Transverse colon (tissue), 4 donors: Measurements from ENCODE around the gene BRME1. TPM values are rescaled to one million over a fixed set of nuclear protein-coding genes. Genes with fewer than 3 reads are reported as not detected.

Experiments used
- DNase-seq: peaks from one replicate; pipeline ENCODE4 v3.0.0-alpha.2; 2019
- H3K27ac ChIP-seq, 4 donors: fragments of 200-600 bp; sonication (generic); 2 replicates each; pipeline ENCODE4 v1.5.1; 2016 to 2018; ENCODE audit warnings: inconsistent platforms in 4 of 4
- H3K27me3 ChIP-seq: fragments of 200-600 bp; sonication (generic); 2 replicates; pipeline ENCODE4 v1.5.1; 2017; ENCODE audit warnings: inconsistent platforms
- H3K36me3 ChIP-seq, 4 donors: fragments of 200-600 bp; sonication (generic); 2 replicates each; pipeline ENCODE4 v1.5.1; 2017 to 2019; ENCODE audit warnings: inconsistent platforms in 4 of 4
- H3K4me1 ChIP-seq, 4 donors: fragments of 200-600 bp; sonication (generic); 2 replicates each; pipeline ENCODE4 v1.5.1; 2017 to 2020; ENCODE audit warnings: inconsistent platforms in 4 of 4
- H3K4me3 ChIP-seq, 4 donors: fragments of 200-600 bp; sonication (generic); 1 replicate in 1 of 4; 2 replicates in 3 of 4; pipeline versions ENCODE4 v1.5.1 to v1.6.1; 2017 to 2019; ENCODE audit warnings: inconsistent platforms in 4 of 4
- H3K9me3 ChIP-seq, 2 donors: fragments of 200-600 bp; sonication (generic); 2 replicates each; pipeline ENCODE4 v1.5.1; 2017 to 2019; ENCODE audit warnings: inconsistent platforms in 2 of 2
- CTCF ChIP-seq, 5 experiments: fragments of 200-600 bp in 3 of 5; fragments of 450-650 bp in 2 of 5; sonication (generic) in 3 of 5; IDR thresholded peaks; 1 replicate in 2 of 5; 2 replicates in 3 of 5; pipeline ENCODE4 v1.5.1; 2016 to 2017; ENCODE audit warnings: antibody characterized with exemption in 5 of 5, inconsistent platforms in 3 of 5, mild to moderate bottlenecking in 2 of 5, moderate library complexity in 1 of 5
- EP300 ChIP-seq: sonication (generic); formaldehyde crosslinking; IDR thresholded peaks from one replicate; pipeline ENCODE4 v1.6.1; 2017; ENCODE audit warnings: antibody characterized with exemption, low read depth
- POLR2A ChIP-seq: fragments of 450-650 bp; IDR thresholded peaks from one replicate; pipeline ENCODE4 v1.6.1; 2016; ENCODE audit warnings: antibody characterized with exemption, mild to moderate bottlenecking, moderate library complexity
- POLR2AphosphoS5 ChIP-seq, 3 donors: sonication (generic); formaldehyde crosslinking; IDR thresholded peaks; one replicate each; pipeline ENCODE4 v1.6.1; 2016; ENCODE audit warnings: antibody characterized with exemption in 3 of 3
- WGBS, 2 donors: methylation state at CpG; one replicate each; pipeline ENCODE4 v1.1.5; 2018; ENCODE audit warnings: low coverage in 1 of 2; 5-methylcytosine and 5-hydroxymethylcytosine counted together
- in situ Hi-C, 4 donors: fragments of 200-750 bp; cut with MboI; loops; one replicate each; pipeline versions ENCODE4 v1.15.0 to v1.15.1; 2017; ENCODE audit warnings: low sequenced_read_pairs in 3 of 4, low pct_ligation_motif_present in 1 of 4, low pct_unique_long_range_greater_than_20kb in 1 of 4
- intact Hi-C: fragments of 100-400 bp; cut with DNase I; formaldehyde crosslinking; loops from one replicate; pipeline ENCODE4 v1.15.1; 2023; ENCODE audit warnings: low total_unique reads
- total RNA-seq, 4 donors: library from RNA; depleted of rRNA; stranded (reverse); fragments of >200 nt; gene quantifications; one replicate each; pipeline ENCODE4 v1.1.0, GENCODE V29; 2016

BRME1 gene
- total RNA-seq, 4 donors from 2014 or later = 5.2 to 102 (median 6.7) TPM

DNA sequence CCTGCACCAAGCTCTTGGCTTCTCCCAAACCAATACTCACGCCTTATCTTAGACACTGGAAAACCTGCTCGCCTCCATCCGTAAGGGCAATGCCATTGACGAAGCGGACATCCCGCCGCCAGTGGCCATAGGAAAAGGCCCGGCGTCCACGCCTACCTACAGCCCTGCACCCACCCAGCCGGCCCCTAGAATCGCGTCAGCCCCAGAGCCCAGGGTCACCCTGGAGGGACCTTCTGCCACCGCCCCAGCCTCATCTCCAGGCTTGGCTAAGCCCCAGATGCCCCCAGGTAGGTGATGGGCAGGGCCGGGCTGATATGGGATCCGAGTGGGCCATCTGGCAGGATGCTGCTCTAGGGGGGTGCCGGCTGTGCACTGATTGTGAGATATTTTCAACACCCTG is 7.4 kb upstream of the BRME1 start:
- 92% methylated on average over 17 of the region's 17 CpGs; no CpG with 5 or more reads in 1 of the 2 donors for WGBS, 2 donors
- peaks cover 0 to 33% (median 16%) of the 10 kb centered on the region in 4 donors for H3K4me1 ChIP-seq
- no peak for DNase-seq
- in situ Hi-C loops (no loop called here), intact Hi-C loops (no loop called here)
- H3K27me3 ChIP-seq = no peaks in the 10 kb centered on the region
- no peak overlapping the region for H3K4me3 ChIP-seq
- H3K27ac ChIP-seq = no peak overlapping the region
- peaks cover 0 to 50% (median 24%) of the 10 kb centered on the region in 4 donors for H3K36me3 ChIP-seq
- TF ChIP-seq POLR2A (no peak), POLR2AphosphoS5 (IDR thresholded peaks at IDR 0.05) (no peak), CTCF (IDR thresholded peaks at IDR 0.05) (no peak), EP300 (no peak)
- H3K9me3 ChIP-seq = no peaks in the 10 kb centered on the region

DNA sequence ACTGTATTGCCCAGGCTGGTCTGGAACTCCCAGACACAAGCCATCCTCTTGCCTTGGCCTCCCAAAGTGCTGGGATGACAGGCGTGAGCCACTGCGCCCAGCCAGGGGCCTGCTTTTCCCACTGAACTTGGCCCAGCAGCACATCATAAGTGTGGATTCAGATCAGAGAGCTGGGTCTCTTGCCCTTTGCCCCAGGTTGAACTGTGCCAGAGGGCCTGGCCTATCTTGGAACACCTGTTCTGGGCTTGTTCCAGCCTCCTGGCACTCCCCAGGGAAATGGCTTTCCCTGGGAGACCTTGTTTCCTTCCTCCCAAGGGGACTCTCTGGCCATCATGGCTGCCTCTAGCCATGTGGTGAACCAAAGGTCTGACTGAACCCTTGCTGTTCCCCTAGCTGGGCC is 3.5 kb upstream of the BRME1 start:
- peak; percentile 76 for DNase-seq
- Histone ChIP-seq H3K36me3 (peaks cover 0 to 28% (median 12%) of the 10 kb centered on the region in 4 donors), H3K27me3 (no peaks in the 10 kb centered on the region), H3K4me3 (no peak overlapping the region), H3K4me1 (peaks cover 6 to 41% (median 31%) of the 10 kb centered on the region in 4 donors), H3K27ac (peak overlapping the region; percentile 46 to 93 (median 66)), H3K9me3 (no peaks in the 10 kb centered on the region)
- TF ChIP-seq POLR2AphosphoS5 (IDR thresholded peaks at IDR 0.05) = peak in 2 of 3 donors; percentile 10 to 23
- TF ChIP-seq POLR2A = no peak
- no peak for TF ChIP-seq CTCF (IDR thresholded peaks at IDR 0.05)
- TF ChIP-seq EP300 = no peak
- 55% methylated on average over 2 of the region's 2 CpGs; no CpG with 5 or more reads in 1 of the 2 donors for WGBS, 2 donors
- in situ Hi-C loops = no loop called here
- intact Hi-C loops = no loop called here

GRCh38 chr19:13908674-13909073 is 2.8 kb upstream of the BRME1 start:
- H3K9me3 ChIP-seq = no peaks in the 10 kb centered on the region
- intact Hi-C loops (no loop called here), in situ Hi-C loops (no loop called here)
- peak overlapping the region; percentile 46 to 93 (median 66) for H3K27ac ChIP-seq
- no peak overlapping the region for H3K4me3 ChIP-seq
- TF ChIP-seq CTCF (IDR thresholded peaks at IDR 0.05) = no peak
- no peak for TF ChIP-seq EP300
- no peak for TF ChIP-seq POLR2A
- TF ChIP-seq POLR2AphosphoS5 (IDR thresholded peaks at IDR 0.05) = no peak
- no peaks in the 10 kb centered on the region for H3K27me3 ChIP-seq
- WGBS, 2 donors = 78 to 88% methylated on average over 8 of the region's 8 CpGs
- no peak for DNase-seq
- peaks cover 0 to 24% (median 11%) of the 10 kb centered on the region in 4 donors for H3K36me3 ChIP-seq
- H3K4me1 ChIP-seq = peaks cover 6 to 41% (median 31%) of the 10 kb centered on the region in 4 donors

DNA sequence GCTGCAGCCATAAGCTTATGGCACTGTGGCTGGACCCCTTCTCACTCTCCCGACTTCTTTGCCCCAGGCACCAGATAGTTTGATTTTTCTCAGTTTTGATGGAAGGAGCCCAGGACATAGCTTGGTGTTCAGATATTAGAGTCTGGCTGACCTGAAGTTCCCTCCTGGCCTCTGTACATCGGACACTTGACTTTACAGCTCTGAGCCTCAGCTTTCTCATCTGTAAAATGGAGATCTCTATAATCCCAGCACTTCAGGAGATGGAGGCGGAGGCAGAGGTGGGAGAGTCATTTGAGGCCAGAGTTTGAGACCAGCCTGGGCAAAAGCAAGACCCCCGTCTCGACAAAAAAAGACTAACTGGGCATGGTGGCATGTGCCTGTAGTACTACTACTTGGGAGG is 993 bp upstream of the BRME1 start:
- WGBS, 2 donors = 79% methylated on average over 5 of the region's 5 CpGs; no CpG with 5 or more reads in 1 of the 2 donors
- Histone ChIP-seq H3K36me3 (peaks cover 0 to 8% (median 3%) of the 10 kb centered on the region in 4 donors), H3K4me3 (peak overlapping the region; percentile 67 to 93 (median 81)), H3K4me1 (peaks cover 6 to 41% (median 31%) of the 10 kb centered on the region in 4 donors), H3K27ac (peak overlapping the region; percentile 87 to 96 (median 92)), H3K9me3 (no peaks in the 10 kb centered on the region), H3K27me3 (no peaks in the 10 kb centered on the region)
- in situ Hi-C loops (no loop called here), intact Hi-C loops (no loop called here)
- no peak for DNase-seq
- no peak for TF ChIP-seq CTCF (IDR thresholded peaks at IDR 0.05)
- no peak for TF ChIP-seq POLR2A
- TF ChIP-seq POLR2AphosphoS5 (IDR thresholded peaks at IDR 0.05) = no peak
- no peak for TF ChIP-seq EP300
